Vagina (tissue), 2 donors: ENCODE data around the gene TMEM54.

Experiments
- CTCF ChIP-seq, 3 experiments: fragments of 450-650 bp in 2 of 3; fragments of 200-600 bp in 1 of 3; sonication (generic) in 1 of 3; IDR thresholded peaks; one replicate each; pipeline ENCODE4 v1.5.1; 2017 to 2019; ENCODE audit warnings: antibody characterized with exemption in 3 of 3, mild to moderate bottlenecking in 2 of 3, moderate library complexity in 2 of 3
- POLR2A ChIP-seq, 2 donors: fragments of 450-650 bp; IDR thresholded peaks; one replicate each; pipeline ENCODE4 v1.6.1; 2017; ENCODE audit warnings: antibody characterized with exemption in 2 of 2, mild to moderate bottlenecking in 2 of 2, moderate library complexity in 2 of 2

GRCh38 chr1:32915766-32916706 is 14.8 kb upstream of the TMEM54 start:
- no peak for TF ChIP-seq CTCF (IDR thresholded peaks at IDR 0.05)
- TF ChIP-seq POLR2A (IDR thresholded peaks at IDR 0.05) = no peak
